HEK293T (cell line): Measurements from ENCODE around the gene CERS1.

Experiments
- BHLHE40 ChIP-seq: fragments of 450-650 bp; IDR thresholded peaks from 2 replicates; pipeline ENCODE4 v1.6.1; 2016; ENCODE audit warnings: mild to moderate bottlenecking, moderate library complexity, borderline replicate concordance
- FOXM1 ChIP-seq: fragments of 450-650 bp; IDR thresholded peaks from 2 replicates; pipeline ENCODE4 v1.6.1; 2017; ENCODE audit warnings: mild to moderate bottlenecking, borderline replicate concordance

GRCh38 chr19:18883526-18884304 lies 12.2 kb downstream of the CERS1 start:
- TF ChIP-seq BHLHE40: no peak
- no peak for TF ChIP-seq FOXM1
